Suppressor macrophage treated with lipopolysaccharide for 4 hours (primary cell): ENCODE measurements around the gene YWHAQ.

ENCODE experiments used
- DNase-seq: peaks from one replicate; pipeline ENCODE4 v3.0.0-alpha.2; 2020

Gene YWHAQ

DNA sequence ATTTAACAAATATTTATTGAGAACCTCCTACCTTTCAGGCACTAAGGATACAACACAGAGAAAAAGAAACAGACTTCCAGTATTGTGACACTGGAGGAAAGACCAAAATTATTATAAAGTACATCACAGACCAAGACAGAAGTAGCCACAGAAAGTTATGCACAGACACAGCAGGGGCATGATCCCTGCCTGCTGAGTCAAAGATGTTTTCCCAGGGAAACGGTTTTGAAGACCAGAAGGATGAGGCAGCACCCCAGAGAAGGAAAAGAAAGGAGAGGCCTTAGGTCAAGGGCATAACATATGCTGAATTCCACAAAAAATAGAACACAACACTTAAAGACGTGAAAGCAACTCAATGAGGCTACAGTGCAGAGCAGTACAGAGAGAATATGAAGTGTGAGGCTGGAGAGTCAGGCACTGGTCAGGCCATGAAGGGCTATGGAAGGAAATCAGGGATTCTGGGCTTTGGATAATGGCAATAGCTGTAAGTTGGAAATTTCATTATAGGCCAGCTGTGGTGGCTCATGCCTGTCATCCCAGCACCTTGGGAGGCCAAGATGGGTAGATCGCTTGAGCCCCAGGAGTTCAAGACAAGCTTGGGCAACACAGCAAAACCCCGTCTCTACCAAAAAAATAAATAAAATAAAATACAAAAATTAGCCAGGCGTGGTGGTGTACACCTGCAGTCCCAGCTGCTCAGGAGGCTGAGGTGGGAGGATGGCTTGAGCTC, 83.4 kb downstream of the YWHAQ start:
- DNase-seq = no peak

DNA sequence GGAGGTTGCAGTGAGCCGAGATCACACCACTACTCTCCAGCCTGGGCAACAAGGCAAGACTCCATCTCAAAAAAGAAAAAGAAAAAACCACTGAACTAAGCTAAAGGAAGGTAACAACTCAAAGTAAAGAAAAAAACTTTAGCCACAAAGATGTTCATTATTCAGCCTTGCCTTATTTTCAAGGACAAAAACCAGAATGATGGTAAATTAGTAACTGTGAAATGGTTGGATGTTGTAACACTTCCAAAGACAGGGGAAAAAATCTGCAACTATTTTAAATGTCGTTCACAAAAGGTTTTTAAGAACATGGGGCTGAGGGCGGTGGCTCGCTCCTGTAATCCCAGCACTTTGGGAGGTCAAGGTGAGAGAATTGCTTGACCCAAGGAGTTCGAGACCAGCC, 85.3 kb downstream of the YWHAQ start:
- DNase-seq = no peak

DNA sequence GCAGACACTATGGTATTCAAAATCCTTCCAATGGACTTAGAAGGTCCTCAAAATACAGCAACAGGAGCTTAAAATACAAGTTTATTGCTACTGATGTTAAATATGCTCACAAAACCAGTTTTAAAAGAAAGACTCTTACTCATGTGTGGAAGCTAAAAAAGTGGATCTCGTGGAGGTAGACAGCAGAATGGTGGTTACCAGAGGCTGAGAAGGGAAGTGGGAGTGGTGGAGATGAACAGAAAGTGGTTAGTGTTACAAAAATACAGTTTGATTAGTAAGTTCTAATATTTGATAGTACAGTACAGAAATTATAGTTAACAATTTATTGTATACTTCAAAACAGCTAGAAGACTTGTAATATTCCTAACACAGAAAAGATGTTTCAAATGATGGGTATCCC, 87.2 kb downstream of the YWHAQ start:
- DNase-seq = peak; percentile 38

- peak; percentile 63 for DNase-seq
Measured at GRCh38 chr2:9539531-9539930, 91.3 kb downstream of the YWHAQ start.

DNA sequence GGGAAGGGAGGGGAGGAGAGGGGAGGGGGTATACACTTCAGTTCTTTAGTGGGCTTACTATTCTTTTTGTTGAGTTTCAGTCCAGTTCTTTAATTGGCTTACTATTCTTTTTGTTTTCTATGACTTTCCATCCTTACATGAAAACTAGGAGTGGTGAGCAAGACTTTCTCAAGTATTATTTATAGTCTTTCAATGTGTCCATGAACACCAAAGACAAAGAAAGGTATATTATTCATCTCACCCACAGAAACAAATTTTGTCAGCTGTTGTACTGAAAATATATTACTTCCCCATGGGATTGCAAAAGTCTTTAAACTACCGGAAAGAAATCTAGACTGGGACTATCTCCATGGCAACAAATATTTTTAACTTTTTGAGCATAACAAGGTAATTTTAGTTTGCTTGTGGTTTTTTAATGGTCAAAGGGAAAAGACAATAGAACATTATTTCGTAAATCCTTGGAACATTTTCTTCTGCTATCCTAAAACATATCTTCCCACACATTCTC, 92.7 kb downstream of the YWHAQ start:
- peak; percentile 86 for DNase-seq

DNA sequence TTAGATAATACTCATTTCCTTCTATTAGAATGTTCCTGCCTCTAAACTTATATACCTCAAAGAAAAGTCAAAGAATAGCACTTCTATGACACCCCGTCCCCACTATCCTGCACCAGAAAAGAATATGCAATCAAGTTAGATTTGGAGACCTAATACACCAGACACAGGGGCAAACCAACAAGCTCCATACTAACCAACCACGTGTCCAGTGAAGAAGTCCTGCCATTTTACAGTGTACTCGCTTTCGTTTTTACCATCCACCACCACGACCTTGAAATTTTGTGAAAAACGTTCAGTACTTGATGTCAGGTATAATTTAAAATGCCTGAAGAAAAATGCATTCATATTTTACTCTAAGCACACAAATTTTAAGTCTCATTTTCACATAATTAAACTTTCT, 94.3 kb downstream of the YWHAQ start:
- DNase-seq = no peak

- no peak for DNase-seq
Measured at GRCh38 chr2:9535177-9535576, 95.6 kb downstream of the YWHAQ start.
